Caki2 (cell line): ENCODE measurements around the gene RAPGEF5. TPM values are rescaled to one million over a fixed set of nuclear protein-coding genes. Genes with fewer than 3 reads are reported as not detected.

Experiments
- DNase-seq: peaks from one replicate; pipeline ENCODE4 v3.0.0-alpha.2; 2015; ENCODE audit warnings: low read depth
- in situ Hi-C: cut with HindIII; loops from 2 replicates; pipeline ENCODE4 v1.10.0; 2016; ENCODE audit warnings: low sequenced_read_pairs, low pct_unique_long_range_greater_than_20kb, mixed read lengths
- total RNA-seq: library from RNA; depleted of rRNA; stranded (reverse); fragments of >200 nt; shearing (Covaris generic); gene quantifications from 2 replicates; pipeline ENCODE4 v1.2.3, GENCODE V29; 2014; ENCODE audit warnings: low replicate concordance

The RAPGEF5 gene
- total RNA-seq, 1 experiment from 2014 or later: 10.2 TPM

DNA sequence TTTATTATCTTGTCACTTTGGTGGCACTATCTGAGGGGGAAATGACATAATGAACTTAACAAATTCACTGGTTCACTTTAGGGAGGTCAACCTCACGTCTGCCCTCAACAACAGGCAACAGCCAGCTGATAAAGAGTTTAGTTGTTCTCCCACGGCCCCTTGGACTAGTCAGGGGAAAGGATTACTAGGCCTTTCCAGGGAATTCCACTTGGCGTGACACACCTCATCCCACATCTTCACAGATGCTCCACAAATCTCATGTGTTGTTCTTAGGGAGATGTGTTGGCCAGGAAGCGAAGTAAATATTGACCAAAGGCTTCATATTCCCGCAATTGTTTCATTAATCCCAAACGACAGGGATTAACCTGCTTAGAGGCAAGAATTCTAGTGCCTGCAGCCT is 227.8 kb downstream of the RAPGEF5 start:
- no peak for DNase-seq
- in situ Hi-C loops: no loop called here

DNA sequence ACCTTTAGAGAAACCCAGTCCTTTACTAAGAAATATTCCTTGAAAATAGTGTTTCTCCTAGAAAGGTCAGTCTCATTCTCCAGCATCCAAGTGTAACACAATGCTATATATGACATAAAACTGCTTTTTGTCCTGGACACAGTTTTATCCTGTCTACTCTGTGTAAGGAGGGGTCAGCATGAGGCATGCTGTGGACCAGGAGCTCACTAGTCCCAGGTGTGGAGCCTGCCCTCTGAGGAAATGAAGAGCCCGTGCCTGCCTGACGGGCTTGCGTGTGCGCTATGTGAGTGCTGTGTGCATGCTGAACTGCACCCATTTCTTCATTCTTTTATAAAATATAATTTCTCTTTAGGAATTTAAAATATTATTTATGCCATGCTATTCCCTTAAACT is 228.4 kb downstream of the RAPGEF5 start:
- no peak for DNase-seq
- in situ Hi-C loops: no loop called here

DNA sequence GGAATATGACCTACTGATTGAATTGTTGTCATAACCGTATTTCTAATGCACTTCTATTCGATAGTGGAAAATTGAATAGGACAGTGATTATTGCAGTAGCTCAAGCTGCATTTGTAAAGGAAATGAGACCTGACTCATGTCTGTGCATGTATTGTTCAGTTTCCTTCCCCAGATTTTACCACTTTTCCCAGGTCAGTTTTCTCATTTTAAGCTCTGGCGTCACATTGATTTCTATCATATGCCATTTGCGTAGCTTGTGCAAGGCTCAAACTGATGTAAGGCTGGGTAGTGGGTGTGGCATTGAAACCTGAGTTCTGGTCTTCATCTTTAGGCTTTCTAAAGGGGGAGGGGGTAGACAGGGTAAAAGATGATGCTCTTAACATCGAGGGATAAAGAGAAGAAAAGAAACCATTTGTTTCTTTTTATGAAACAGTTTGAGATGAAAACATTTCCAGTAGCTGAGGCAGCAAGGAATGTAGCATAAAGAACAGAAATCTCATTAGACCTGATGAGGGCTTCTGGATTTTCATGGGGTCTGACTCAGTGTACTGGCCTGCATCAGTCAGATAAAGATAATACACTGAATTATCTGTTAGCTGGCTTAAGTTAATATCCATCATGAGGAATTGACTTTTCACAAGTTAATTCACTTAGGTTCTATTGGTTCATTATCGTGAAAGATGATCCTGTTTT is 229.0 kb downstream of the RAPGEF5 start:
- DNase-seq: no peak
- in situ Hi-C loops: no loop called here

DNA sequence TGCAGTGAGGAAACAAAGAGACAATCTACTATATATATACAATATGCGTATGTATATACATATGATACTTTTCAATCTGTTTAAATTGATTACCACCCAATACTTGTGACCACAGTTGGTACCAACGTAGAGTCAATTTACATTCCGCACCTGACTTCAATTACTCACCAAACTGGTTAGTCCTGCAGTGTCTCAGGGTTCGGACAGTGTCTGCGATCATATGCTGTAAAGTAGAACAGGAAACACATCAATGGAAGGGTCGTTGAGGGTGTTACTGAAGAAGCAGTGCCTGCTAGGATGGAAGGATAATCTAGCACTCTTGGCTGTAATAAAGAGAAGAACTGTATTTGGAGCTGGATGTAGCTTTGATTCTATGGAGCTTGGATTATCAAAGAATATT is 231.5 kb downstream of the RAPGEF5 start:
- DNase-seq: no peak
- in situ Hi-C loops: no loop called here

DNA sequence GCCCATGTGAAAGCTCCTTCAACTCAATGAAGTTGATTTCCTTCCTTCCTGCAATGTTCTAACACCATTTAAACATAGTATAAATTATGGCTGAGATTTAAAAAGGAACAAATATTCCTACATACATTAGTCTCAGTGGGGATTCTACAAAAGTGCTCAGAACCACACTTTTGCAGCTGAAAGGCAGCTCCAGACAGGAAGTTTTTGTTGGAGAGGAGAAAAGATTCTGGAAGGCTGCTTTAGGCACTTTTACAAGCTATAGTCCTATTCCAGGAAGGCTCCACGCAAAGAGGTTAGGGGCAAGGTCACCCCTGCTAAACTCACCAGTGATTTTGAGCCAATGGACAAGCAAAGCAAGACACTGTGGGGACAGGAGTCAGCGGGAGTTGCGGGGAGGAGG is 232.0 kb downstream of the RAPGEF5 start:
- DNase-seq: no peak
- in situ Hi-C loops: no loop called here

DNA sequence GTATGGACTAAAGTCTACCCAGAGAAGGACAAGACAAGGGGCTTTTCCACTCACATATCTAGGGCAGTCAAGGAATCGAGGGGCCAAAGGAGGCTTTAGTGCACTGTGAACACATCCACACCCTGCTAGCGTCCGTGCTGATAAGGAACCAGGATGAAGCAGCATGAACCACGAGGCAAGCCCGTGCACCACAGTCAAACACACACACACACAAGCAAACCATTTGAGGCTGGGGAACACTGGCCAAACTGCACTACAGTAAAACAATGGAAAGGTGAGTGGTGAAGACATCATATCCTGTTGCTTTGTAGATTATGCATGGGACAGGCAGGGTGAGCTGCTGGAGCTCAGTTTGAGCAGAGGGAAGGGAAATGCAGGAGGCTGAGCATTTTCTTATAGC is 233.8 kb downstream of the RAPGEF5 start:
- in situ Hi-C loops: no loop called here
- DNase-seq: no peak

DNA sequence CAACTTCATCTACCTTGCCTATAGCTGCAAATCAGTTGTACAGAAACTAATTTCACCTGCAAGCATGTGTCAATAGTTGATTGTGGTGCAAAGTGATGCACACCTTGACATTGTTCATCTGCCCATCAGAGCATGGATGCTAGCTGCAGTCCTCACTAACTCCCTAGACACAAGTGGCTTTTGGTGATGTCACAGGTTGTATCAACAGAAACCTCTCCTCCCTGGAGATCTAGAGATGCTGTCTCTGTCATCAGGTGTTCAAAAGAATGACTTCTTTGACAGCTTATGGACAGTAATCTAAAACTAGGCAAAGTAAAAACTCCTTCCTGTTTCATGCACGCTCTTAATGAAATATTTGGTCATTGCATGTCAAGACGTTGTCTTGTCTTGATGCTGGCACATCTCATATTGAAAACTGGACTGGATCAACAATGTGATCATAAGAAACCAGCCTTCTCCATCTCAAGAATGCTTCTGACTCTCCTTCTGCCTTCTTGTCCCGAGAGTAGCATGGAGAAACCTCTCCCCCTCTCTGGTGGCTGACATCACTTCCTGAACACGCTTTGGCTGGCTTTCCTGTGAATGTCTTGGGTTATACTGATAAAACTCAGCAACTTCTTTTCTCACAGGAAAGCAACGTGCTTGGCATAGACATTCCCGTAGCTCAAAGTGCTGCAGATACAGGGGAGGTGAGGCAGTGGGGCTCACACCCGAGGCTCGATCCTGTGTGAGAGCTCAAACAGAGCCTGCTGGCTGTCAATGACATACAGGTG is 235.1 kb downstream of the RAPGEF5 start:
- in situ Hi-C loops: no loop called here
- no peak for DNase-seq

DNA sequence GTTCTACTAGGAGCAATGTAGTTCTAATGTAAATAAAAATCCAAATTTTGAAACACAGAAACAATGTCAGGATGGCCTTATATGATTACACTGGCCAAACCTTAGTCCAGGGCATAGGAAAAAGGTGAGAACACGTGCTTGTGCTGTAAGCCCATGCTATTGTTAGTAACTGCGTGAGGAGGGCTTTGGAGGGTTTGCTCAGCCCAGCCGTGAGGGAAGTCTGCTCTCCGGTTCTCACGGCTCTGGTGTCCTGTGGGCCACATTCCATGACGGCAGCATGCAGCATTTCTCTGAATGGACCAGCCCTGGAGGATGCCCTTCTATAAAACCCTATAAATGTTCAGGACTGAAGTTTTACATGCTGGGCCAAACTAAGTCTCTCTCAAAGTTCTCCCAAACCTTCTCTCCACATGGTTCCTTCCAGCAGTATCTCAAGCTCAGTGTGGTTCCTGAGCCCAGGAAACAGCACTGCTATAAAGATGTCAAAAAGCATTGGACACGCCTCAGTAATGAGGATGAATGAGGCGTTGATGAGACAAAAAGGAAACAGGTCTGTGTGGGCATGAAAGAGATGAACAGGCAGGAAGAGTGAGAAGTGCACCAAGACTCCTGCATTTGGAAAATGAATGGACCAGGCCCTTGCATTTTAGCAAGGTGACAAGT is 236.4 kb downstream of the RAPGEF5 start:
- in situ Hi-C loops: no loop called here
- DNase-seq: no peak

DNA sequence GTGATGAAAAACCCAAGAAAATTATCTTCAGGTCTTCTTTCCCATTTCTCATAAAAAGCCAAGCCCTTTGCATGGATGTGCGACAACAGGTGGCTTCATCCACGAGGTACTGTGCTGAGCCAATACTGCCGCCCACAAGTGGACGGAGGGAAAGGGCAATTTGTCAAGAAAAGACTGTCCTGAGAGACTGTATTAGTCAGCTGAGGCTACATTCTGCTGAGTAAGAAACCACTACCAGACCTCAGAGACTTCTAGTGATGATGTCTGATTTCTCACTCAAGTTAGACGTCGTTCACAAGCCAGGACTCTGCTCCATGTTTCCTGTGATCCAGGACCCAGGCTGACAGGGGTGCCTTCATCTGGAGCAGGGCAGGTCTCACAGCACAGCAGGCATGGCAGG is 239.7 kb downstream of the RAPGEF5 start:
- no peak for DNase-seq
- in situ Hi-C loops: no loop called here

DNA sequence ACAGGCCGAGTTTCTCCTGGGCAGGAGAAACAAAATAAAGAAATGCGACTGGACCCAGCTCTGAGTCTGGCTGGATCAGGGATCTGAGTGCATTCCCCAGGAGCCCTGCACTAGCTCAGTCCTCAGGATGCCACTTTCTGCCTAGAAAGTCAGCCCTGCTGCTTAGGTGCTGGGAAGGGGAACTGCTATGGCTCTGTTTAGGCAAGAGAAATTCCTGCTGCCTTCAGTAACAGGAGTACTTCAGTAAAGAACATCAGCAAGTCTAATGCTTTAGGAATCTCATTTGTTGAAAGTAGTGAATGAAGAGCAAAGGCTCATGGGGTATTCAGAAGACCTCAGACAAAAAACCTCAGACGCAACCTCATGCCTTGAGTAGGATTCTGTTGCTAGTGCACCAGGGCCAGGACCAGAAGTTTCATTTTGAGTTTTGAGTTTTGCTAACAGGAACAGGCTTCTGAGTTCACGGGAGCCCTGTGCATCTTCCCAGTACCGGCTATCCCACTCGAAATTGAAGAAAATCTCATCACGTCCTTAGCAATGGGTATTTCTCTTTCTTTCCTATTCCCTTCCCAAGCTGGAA is 240.4 kb downstream of the RAPGEF5 start:
- in situ Hi-C loops: no loop called here
- no peak for DNase-seq

DNA sequence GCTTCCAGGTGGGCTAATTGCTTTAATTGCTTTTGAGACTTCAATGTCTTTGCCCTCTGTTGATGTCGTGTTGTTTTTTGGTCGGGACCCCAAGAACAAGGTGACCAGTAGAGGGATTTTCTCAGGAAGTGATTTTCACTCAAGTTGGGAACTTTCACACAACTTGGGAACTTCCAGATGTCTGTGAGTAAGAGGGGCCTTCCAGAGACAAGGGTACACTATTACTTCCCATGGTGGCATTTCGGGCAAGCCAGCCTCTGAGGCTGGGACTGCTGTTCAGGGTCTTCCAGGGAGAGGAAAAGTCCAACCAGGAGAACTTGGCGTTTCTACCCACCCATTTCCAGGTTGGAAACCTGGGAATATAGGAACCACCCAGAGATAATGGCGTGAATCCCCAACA is 241.3 kb downstream of the RAPGEF5 start:
- in situ Hi-C loops: no loop called here
- no peak for DNase-seq

DNA sequence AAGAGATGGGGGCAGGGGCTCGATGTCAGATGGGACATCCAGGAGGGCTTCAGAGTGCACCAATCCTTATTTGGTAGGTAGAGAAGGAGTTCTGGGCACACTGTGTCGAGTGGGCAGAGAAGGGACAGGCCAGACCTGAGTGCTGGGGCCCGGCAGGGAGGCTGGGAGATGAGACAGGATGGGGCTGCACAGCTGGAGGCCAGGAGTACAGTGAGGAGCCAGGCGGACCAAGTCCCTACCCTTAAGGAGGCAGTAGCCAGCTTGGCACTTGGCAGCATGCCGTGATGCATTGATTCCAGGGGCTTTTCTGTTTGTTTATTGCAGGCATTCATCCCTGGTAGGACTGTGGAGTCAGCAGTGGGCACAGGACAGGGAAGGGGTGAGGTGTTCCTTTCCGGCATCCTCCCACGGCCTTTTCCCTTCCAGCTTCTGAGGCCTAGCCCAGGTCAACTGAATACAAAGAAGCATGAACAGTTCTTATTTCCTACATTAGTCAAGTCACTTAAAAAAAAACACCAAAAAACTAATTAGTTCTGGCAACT is 242.4 kb downstream of the RAPGEF5 start:
- DNase-seq: no peak
- in situ Hi-C loops: no loop called here

DNA sequence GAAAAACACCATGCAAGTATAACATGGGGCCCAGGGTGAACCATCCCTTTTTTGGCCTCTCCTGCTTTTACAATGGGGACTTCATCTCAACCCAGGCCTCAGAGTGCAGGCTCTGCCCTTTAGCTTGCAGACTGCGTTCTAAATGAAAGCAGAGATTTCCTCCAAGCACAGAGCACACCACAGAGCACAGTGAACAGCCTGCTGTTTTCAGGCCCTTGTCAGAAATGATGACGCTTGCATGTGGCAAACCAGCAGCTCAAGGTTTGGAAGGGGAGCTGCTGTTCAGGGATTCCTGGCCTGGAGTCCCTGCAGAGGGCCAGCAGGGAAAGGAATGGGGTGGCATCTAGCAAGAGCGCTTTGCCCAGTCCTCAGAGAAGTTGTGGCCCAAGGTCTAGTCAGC is 243.9 kb downstream of the RAPGEF5 start:
- DNase-seq: no peak
- in situ Hi-C loops: no loop called here

DNA sequence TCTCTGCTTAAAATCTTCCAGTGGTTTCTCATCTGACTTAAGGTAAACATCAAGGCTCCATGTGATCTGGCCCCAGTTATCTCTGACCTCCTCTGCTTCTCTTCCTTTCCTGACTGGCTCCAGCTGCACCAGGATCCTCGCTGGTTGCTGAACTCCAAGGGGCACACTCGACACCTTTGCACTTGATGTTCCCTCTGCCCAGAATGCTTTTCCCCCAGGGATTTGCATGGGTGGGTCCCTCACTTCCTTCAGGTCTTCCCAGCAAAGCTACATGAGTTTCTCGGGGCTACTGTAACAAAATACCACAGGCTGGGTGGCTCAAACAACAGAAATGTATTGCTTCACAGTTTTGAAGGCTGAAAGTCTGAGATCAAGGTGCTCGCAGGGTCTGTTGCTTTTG is 245.3 kb downstream of the RAPGEF5 start:
- in situ Hi-C loops: no loop called here
- no peak for DNase-seq

DNA sequence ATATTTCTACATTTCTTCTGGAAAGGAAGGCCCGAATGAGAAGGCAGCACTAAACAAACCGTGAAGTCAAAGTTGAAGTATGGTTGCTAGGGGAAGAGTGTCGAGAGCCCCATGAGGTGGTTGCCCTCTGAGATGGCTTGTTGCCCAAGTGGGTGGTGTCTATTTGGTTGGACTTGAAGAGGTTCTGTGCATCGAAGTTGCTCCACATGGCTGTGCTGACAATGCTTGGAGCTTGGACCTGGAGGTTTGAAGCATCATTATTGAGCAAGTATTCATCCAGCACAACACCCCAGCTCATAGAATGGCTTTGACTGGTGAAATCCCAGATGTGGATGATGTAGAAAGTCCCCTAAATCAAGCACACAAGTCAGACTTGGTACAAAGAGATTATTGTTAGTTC is 246.1 kb downstream of the RAPGEF5 start:
- no peak for DNase-seq
- in situ Hi-C loops: no loop called here

DNA sequence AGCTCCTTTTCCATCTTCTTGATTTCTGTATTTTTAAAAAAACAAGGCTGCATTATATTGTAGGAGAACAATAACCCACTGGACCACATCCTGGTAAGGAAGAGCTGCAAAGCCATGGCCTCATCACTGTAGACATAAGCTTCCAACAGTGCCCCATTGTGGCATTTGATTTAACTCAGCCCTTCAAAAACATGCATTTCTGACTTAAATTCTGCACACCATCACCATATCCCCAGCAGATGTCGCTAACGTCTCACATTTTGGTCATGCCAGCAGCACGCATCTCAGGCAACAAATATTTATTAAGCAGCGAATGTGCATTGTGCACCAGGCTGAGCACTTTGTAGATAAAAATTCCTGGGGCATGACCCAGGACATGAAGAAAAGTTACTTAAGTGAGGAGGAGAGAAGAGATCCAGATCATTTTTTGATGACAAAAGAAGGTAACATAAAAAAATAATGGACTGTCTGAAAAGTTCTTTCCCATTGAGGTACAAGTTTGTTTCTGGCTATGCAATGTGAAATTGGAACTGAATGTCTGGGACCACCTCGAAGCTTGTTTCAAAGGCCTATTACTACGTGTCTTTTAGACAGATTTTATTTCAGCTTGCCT is 246.6 kb downstream of the RAPGEF5 start:
- peak; percentile 74 for DNase-seq
- in situ Hi-C loops: no loop called here

DNA sequence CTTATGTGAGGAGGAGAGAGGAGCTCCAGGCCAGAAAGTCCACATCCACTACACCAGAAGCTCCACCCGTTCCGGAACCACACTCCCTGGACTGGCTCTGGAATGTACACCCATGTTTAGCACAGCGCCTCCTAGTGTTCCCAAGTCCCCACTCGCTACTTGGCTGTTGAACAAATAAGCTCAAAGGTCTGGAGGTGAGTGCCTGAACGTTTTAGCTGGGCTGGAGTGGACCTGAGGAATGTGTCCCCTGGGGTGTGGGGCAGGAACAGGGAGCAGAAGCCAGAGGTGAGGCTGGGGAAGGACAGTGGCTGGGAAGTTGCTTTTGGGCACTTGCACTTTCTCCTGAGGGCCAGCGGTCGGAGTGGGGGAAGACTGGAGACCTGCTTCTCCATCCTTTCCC is 247.2 kb downstream of the RAPGEF5 start:
- no peak for DNase-seq
- in situ Hi-C loops: no loop called here

DNA sequence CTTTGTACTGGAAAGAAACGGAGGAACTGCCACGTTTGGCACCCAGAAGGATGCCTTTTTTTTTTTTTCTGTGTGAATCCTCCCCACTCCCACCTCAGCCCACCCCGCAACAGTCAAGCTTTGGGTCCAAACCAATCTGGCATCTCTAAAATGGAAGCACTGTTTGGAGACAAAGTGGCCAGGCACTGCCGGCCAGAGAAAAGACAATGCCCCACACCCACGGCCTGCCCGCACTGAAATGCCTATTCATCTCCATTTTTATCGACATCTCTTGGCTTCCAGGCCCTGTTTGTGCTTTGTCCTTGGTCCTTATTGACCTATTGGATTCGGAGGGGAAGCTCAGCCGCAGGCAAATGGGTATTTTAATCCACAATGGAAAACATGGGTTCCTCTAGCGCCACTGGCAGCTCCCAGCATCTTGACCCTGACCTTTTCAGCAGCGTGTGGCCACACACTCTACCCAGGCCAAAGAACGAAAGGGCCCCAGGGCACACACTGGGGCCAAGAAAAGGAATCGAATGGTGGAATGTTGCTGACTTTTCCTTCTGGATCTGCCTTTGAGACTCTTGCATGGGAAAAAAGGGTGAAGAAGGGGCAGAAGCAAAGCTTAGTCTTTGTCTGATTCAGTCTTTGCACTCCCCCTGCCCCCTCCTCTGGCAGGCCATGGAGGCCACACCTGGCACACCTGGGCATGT is 248.7 kb downstream of the RAPGEF5 start:
- in situ Hi-C loops: no loop called here
- DNase-seq: no peak
